C4-2B (cell line): ENCODE data around the gene FADS2.

Source experiments
- H3K27ac ChIP-seq: fragments of 450-650 bp; 2 replicates; pipeline ENCODE4 v1.5.1; 2017
- CTCF ChIP-seq: fragments of 450-650 bp; conservative IDR thresholded peaks from 2 replicates; pipeline ENCODE4 v1.5.1; 2017; ENCODE audit warnings: mild to moderate bottlenecking
- ZFX ChIP-seq: fragments of 450-650 bp; IDR thresholded peaks from 2 replicates; pipeline ENCODE4 v1.6.1; 2017

The FADS2 gene

GRCh38 chr11:61830237-61831105, 2.4 kb downstream of the FADS2 start:
- H3K27ac ChIP-seq, result peak overlapping the region; percentile 99
- TF ChIP-seq ZFX (no peak), CTCF (no peak)

DNA sequence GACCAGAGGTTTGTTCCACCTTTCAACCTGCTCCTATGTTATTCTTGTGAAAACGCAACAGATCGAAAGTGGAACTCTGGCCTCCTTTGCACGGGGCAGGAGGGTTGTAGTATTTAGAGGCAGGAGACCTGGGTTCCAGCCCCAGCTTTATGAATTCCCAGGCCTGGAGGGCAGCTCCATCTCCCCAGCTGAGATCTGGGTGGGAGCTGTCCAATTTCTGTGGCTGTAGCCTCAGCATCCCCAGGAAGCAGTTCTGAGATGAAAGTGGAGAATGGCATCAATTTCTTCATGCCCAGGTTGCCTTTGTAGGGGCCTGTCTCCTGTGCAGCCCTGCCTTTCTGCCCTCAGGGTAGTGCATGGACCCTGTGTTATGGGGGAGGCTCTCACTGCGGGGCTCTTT, 4.1 kb downstream of the FADS2 start:
- H3K27ac ChIP-seq, result peak overlapping the region; percentile 41
- TF ChIP-seq ZFX (no peak), CTCF (no peak)

DNA sequence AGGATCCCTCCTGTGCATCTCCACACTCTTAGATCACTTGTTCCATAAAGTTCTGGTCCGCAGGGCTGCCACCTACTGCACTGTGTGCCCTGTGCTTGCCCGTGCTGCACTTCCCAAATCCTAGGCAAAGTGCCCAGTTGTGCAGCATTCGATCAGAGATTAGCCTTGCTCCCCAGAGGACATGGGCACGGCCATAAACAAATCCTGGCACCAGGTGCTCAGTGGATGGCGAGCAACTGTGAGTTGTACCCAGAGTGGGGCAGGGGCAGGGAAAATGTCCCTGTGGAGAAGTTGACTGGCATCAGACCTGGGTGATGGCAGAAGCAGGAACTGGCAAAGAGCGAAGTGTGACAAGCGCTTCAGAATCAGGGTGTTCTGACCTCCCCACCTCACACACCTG, 4.7 kb downstream of the FADS2 start:
- H3K27ac ChIP-seq, result peak overlapping the region; percentile 41
- TF ChIP-seq CTCF (no peak), ZFX (no peak)

DNA sequence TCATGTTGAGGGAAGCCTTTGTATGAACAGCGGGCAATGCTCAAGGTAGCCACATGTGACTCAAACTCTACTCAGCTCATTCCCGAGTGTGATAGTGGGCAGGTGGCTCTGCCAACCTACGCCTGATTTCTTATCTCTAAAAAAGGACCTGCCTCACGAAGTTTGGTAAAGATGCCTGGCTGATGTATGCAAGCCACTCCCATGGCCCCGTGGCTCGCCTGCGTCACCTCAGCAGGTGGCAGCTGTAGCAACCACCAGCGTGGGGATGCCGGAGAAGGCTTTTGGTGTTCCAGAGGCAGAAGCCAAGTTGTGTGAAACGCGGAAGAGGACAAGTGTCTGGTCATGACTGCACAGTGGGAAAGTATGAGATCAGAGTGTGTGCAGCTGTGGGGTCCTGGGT, 5.4 kb downstream of the FADS2 start:
- H3K27ac ChIP-seq, result peak overlapping the region; percentile 41
- TF ChIP-seq CTCF (no peak), ZFX (no peak)

DNA sequence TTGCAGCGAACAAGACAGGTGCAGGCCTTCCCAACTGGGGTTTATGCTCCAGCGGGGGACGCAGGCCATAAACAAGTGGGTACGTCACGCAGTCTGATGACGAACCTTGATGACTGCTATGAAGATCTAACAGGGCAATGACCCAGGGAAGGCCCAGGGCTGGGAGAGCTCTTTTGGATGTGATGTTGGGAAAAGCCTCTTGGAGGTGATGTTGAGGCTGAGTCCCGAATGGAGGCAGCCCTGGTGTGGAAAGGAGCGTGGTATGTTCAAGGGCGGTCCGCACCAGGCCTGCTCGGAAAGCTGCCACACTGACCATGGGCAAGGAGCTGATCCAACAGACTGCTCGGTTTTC, 5.8 kb downstream of the FADS2 start:
- peak overlapping the region; percentile 41 for H3K27ac ChIP-seq
- TF ChIP-seq CTCF, result no peak
- TF ChIP-seq ZFX, result no peak

DNA sequence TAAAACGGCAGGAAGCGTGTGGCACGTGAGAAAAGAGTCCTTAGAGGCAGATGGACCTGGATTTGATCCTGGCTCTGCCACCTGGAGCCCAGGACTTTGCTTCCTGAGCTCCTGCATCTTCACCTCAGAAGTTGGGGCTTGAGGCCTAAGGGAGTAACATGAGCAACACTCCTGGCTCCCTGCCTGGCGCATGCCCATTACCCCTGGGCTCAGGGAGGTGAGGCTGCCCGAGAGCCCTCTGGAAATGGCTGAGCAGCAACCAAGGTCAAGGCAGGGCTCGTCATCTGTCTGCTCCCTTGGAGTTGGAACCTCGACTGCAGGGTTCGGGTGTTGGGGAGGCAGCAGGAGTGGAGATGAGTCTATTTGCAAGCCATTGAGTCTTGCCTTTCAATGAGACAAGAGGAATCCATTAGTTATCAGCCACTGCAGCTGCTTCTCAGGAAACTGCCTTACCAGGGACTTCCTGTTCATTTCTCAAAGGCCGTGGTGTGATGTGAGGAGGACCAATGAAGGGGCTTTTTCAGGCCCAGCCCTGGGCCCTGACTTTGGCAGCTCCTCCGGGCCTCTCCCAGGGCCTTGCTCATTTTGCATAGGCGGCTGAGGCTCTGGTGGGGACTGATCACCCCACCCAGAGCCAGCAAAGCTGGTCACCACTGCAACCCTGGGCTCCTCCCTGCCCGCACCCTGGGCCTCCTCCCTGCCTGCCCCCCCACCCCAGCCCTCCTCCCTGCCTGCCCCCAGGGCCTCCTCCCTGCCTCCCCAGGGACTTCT, 6.4 kb downstream of the FADS2 start:
- peak overlapping the region; percentile 41 for H3K27ac ChIP-seq
- TF ChIP-seq CTCF (no peak), ZFX (no peak)

- no peak overlapping the region for H3K27ac ChIP-seq
Observed at GRCh38 chr11:61836193-61836592, 8.1 kb downstream of the FADS2 start.

More at GRCh38 chr11:61836193-61836592, 8.1 kb downstream of the FADS2 start:
- TF ChIP-seq CTCF (no peak), ZFX (no peak)
